Measurements from ENCODE around the gene PGC.
"Not testable (repeated sequence)": the region's sequence is repeated elsewhere in the genome, so short reads cannot be mapped to it uniquely, and the experiment has no call there.

PGC gene

GRCh38 chr6:41775293-41775882, 28.2 kb upstream of the PGC start:
- DNase-seq (ENCODE audit: low read depth): no peak

- DNase-seq (ENCODE audit: low read depth): no peak
Observed at GRCh38 chr6:41774841-41775240, 27.6 kb upstream of the PGC start.

- no peak for DNase-seq (ENCODE audit: low read depth)
Observed at GRCh38 chr6:41771058-41771983, 24.1 kb upstream of the PGC start.

GRCh38 chr6:41770381-41771057, 23.3 kb upstream of the PGC start:
- DNase-seq (ENCODE audit: low read depth): no peak

GRCh38 chr6:41769376-41769775, 22.2 kb upstream of the PGC start:
- DNase-seq (ENCODE audit: low read depth): no peak

GRCh38 chr6:41768545-41769308, 21.5 kb upstream of the PGC start:
- DNase-seq (ENCODE audit: low read depth): no peak

GRCh38 chr6:41767112-41767833, 20.1 kb upstream of the PGC start:
- no peak for DNase-seq (ENCODE audit: low read depth)

- DNase-seq (ENCODE audit: low read depth): not testable (repeated sequence)
Observed at GRCh38 chr6:41766043-41766664, 19.0 kb upstream of the PGC start.

GRCh38 chr6:41763470-41763869, 16.3 kb upstream of the PGC start:
- DNase-seq (ENCODE audit: low read depth): no peak

- no peak for DNase-seq (ENCODE audit: low read depth)
Observed at GRCh38 chr6:41759905-41760579, 12.8 kb upstream of the PGC start.

- DNase-seq (ENCODE audit: low read depth): no peak
Observed at GRCh38 chr6:41759106-41759904, 12.1 kb upstream of the PGC start.

GRCh38 chr6:41758641-41759035, 11.4 kb upstream of the PGC start:
- DNase-seq (ENCODE audit: low read depth): no peak

- DNase-seq (ENCODE audit: low read depth): no peak
Observed at GRCh38 chr6:41757931-41758640, 10.9 kb upstream of the PGC start.

GRCh38 chr6:41757271-41757670, 10.1 kb upstream of the PGC start:
- no peak for DNase-seq (ENCODE audit: low read depth)

GRCh38 chr6:41756354-41756753, 9.2 kb upstream of the PGC start:
- no peak for DNase-seq (ENCODE audit: low read depth)

GRCh38 chr6:41755895-41756294, 8.7 kb upstream of the PGC start:
- DNase-seq (ENCODE audit: low read depth): no peak

- DNase-seq (ENCODE audit: low read depth): no peak
Observed at GRCh38 chr6:41750374-41750773, 3.2 kb upstream of the PGC start.

- no peak for DNase-seq (ENCODE audit: low read depth)
Observed at GRCh38 chr6:41748542-41748941, 1.3 kb upstream of the PGC start.

- no peak for DNase-seq (ENCODE audit: low read depth)
Observed at GRCh38 chr6:41748102-41748477, 893 bp upstream of the PGC start.

Data from HS-5 (cell line).